RWPE2 (cell line): ENCODE measurements around the gene LRCH1.
"Not testable (repeated sequence)": the region's sequence is repeated elsewhere in the genome, so short reads cannot be mapped to it uniquely, and the experiment has no call there.

Experiments used
- ATAC-seq: fragments of 200-7000 bp; cut with Tn5 transposase; 3 replicates; pipeline ENCODE4 v1.9.1; 2021; ENCODE audit warnings: low read depth
- DNase-seq: peaks from one replicate; pipeline ENCODE4 v3.0.0-alpha.2; 2020; ENCODE audit warnings: low spot score
- H3K27ac ChIP-seq: fragments of 450-650 bp; 2 replicates; pipeline ENCODE4 v1.5.1; 2017; ENCODE audit warnings: mild to moderate bottlenecking; ENCODE audit not compliant: poor library complexity, severe bottlenecking
- H3K27me3 ChIP-seq: fragments of 250-450 bp; sonication (Bioruptor Pico); 2 replicates; pipeline ENCODE4 v1.5.1; 2021; ENCODE audit warnings: mild to moderate bottlenecking, moderate library complexity; ENCODE audit not compliant: insufficient read depth, poor library complexity, severe bottlenecking
- H3K36me3 ChIP-seq: fragments of 250-450 bp; sonication (Bioruptor Pico); 2 replicates; pipeline ENCODE4 v1.5.1; 2020; ENCODE audit warnings: low read depth, mild to moderate bottlenecking, moderate library complexity
- H3K4me1 ChIP-seq: fragments of 250-450 bp; sonication (Bioruptor Pico); 2 replicates; pipeline ENCODE4 v1.5.1; 2021; ENCODE audit warnings: mild to moderate bottlenecking, moderate library complexity; ENCODE audit not compliant: insufficient read depth, poor library complexity, severe bottlenecking
- H3K4me3 ChIP-seq: fragments of 250-450 bp; sonication (Bioruptor Pico); 2 replicates; pipeline ENCODE4 v1.5.1; 2021; ENCODE audit warnings: mild to moderate bottlenecking, moderate library complexity; ENCODE audit not compliant: severe bottlenecking
- H3K9me3 ChIP-seq: fragments of 250-450 bp; sonication (Bioruptor Pico); 2 replicates; pipeline ENCODE4 v1.5.1; 2021; ENCODE audit warnings: mild to moderate bottlenecking, moderate library complexity; ENCODE audit not compliant: severe bottlenecking
- TF ChIP-seq, protein P1 (sequence below): fragments of 450-650 bp; IDR thresholded peaks from one replicate; pipeline ENCODE4 v1.5.1; 2017; ENCODE audit warnings: mild to moderate bottlenecking, moderate library complexity; ENCODE audit not compliant: poor library complexity, severe bottlenecking

Gene LRCH1

GRCh38 chr13:46761866-46762265, 208.9 kb downstream of the LRCH1 start:
- ATAC-seq (no peak), DNase-seq (no peak)
- no peaks in the 10 kb centered on the region for H3K27me3 ChIP-seq
- H3K9me3 ChIP-seq: no peaks in the 10 kb centered on the region
- no peaks in the 10 kb centered on the region for H3K36me3 ChIP-seq
- H3K4me3 ChIP-seq: no peak overlapping the region
- H3K27ac ChIP-seq: no peak overlapping the region
- TF ChIP-seq, protein P1, sequence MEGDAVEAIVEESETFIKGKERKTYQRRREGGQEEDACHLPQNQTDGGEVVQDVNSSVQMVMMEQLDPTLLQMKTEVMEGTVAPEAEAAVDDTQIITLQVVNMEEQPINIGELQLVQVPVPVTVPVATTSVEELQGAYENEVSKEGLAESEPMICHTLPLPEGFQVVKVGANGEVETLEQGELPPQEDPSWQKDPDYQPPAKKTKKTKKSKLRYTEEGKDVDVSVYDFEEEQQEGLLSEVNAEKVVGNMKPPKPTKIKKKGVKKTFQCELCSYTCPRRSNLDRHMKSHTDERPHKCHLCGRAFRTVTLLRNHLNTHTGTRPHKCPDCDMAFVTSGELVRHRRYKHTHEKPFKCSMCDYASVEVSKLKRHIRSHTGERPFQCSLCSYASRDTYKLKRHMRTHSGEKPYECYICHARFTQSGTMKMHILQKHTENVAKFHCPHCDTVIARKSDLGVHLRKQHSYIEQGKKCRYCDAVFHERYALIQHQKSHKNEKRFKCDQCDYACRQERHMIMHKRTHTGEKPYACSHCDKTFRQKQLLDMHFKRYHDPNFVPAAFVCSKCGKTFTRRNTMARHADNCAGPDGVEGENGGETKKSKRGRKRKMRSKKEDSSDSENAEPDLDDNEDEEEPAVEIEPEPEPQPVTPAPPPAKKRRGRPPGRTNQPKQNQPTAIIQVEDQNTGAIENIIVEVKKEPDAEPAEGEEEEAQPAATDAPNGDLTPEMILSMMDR: no peak
- no peaks in the 10 kb centered on the region for H3K4me1 ChIP-seq

DNA sequence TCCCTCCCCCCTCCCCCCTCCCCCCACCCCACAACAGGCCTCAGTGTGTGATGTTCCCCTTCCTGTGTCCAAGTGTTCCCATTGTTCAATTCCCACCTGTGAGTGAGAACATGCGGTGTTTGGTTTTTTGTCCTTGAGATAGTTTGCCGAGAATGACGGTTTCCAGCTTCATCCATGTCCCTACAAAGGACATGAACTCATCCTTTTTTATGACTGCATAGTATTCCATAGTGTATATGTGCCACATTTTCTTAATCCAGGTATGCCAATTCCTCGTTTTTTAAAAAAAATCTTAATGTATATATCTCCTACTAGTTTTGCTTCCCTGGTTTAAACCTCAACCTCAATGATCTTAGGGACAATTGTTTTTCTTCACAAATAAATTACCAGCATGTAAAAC, 217.0 kb downstream of the LRCH1 start:
- peaks cover 40% of the 10 kb centered on the region for H3K36me3 ChIP-seq
- H3K27me3 ChIP-seq, H3K27ac ChIP-seq, H3K4me3 ChIP-seq, DNase-seq, H3K4me1 ChIP-seq, ATAC-seq, H3K9me3 ChIP-seq: not testable (repeated sequence)

- Histone ChIP-seq H3K27ac (no peak overlapping the region), H3K4me1 (no peaks in the 10 kb centered on the region), H3K4me3 (no peak overlapping the region), H3K9me3 (no peaks in the 10 kb centered on the region), H3K27me3 (no peaks in the 10 kb centered on the region), H3K36me3 (peaks cover 58% of the 10 kb centered on the region)
- DNase-seq (no peak), ATAC-seq (no peak)
- TF ChIP-seq, protein P1: no peak
These were observed 218.7 kb downstream of the LRCH1 start for GRCh38 chr13:46771693-46772092.

- TF ChIP-seq, protein P1: no peak
- Histone ChIP-seq H3K27ac (no peak overlapping the region), H3K9me3 (no peaks in the 10 kb centered on the region), H3K4me1 (no peaks in the 10 kb centered on the region), H3K27me3 (no peaks in the 10 kb centered on the region), H3K36me3 (peaks cover 76% of the 10 kb centered on the region), H3K4me3 (no peak overlapping the region)
- no peak for DNase-seq
- ATAC-seq: no peak
These were observed 220.6 kb downstream of the LRCH1 start for GRCh38 chr13:46773541-46773940.

GRCh38 chr13:46775385-46776107, 222.6 kb downstream of the LRCH1 start:
- no peak for ATAC-seq
- Histone ChIP-seq H3K4me1 (no peaks in the 10 kb centered on the region), H3K9me3 (no peaks in the 10 kb centered on the region), H3K27me3 (no peaks in the 10 kb centered on the region), H3K36me3 (peaks cover 88% of the 10 kb centered on the region), H3K4me3 (no peak overlapping the region), H3K27ac (no peak overlapping the region)
- TF ChIP-seq, protein P1: no peak
- no peak for DNase-seq
